ENCODE data around the gene CDK11B.

Gene CDK11B

DNA sequence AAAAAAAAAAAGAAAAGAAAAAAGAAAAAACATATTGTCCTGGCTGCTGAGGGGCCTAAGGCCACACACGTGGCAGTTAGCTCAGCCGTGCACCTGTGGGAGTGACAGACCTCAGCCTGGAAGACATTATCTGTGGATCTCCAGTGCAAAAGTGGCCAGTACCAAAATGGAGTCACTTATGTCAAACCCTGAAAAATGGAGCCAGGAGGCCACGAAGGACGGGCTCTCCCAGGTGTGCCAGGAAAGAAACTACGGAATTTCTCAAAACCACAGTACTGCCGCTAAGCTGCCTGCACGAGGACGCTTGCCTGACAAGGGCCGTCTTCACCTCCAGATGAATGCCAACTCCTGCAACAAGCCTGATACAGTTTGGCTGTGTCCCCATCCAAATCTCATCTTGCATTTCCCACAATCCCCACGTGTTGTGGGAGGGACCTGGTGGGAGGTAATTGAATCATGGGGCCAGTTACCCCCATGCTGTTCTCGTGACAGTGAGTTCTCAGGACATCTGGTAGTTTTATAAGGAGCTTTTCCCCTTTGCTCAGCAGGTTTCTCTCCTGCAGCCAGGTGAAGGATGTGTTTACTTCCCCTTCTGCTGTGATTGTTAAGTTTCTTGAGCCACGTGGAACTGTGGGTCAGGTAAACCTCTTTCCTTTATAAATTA is 48.9 kb downstream of the CDK11B start:
- Histone ChIP-seq H3K27ac (ENCODE audit: low read length) (no peak overlapping the region), H3K9ac (ENCODE audit: low read length) (no peak overlapping the region), H3K4me1 (ENCODE audit: low read length) (peaks cover 23% of the 10 kb centered on the region), H3K36me3 (replicated peaks; ENCODE audit: low read depth, low read length) (no peaks in the 10 kb centered on the region), H3K27me3 (ENCODE audit: low read depth, low read length) (no peaks in the 10 kb centered on the region), H4K20me1 (ENCODE audit: insufficient read depth, low read length) (no peaks in the 10 kb centered on the region), H3K4me2 (ENCODE audit: low read length) (no peak overlapping the region), H3K79me2 (ENCODE audit: low read length) (peaks cover 7% of the 10 kb centered on the region; the same call in 1 of the 2 replicates), H3K9me3 (ENCODE audit: insufficient read depth, low read length) (no peaks in the 10 kb centered on the region), H3K4me3 (ENCODE audit: low read length) (no peak overlapping the region), H2AFZ (ENCODE audit: low read depth, low read length) (no peak overlapping the region)
- TF ChIP-seq, protein P1, sequence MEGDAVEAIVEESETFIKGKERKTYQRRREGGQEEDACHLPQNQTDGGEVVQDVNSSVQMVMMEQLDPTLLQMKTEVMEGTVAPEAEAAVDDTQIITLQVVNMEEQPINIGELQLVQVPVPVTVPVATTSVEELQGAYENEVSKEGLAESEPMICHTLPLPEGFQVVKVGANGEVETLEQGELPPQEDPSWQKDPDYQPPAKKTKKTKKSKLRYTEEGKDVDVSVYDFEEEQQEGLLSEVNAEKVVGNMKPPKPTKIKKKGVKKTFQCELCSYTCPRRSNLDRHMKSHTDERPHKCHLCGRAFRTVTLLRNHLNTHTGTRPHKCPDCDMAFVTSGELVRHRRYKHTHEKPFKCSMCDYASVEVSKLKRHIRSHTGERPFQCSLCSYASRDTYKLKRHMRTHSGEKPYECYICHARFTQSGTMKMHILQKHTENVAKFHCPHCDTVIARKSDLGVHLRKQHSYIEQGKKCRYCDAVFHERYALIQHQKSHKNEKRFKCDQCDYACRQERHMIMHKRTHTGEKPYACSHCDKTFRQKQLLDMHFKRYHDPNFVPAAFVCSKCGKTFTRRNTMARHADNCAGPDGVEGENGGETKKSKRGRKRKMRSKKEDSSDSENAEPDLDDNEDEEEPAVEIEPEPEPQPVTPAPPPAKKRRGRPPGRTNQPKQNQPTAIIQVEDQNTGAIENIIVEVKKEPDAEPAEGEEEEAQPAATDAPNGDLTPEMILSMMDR (IDR thresholded peaks at IDR 0.05; ENCODE audit: low read depth, low read length), result no peak
- no peak for TF ChIP-seq EZH2phosphoT487 (IDR thresholded peaks at IDR 0.05; ENCODE audit: low read depth)

DNA sequence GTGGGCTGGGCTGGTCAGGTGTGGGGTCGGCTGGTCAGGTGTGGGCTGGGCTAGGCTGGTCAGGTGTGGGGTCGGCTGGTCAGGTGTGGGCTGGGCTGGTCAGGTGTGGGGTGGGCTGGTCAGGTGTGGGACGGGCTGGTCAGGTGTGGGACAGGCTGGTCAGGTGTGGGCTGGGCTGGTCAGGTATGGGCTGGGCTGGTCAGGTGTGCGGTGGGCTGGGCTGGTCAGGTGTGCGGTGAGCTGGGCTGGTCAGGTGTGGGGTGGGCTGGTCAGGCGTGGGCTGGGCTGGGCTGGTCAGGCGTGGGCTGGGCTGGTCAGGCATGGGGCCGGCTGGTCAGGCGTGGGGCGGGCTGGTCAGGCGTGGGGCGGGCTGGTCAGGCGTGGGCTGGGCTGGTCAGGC is 52.6 kb downstream of the CDK11B start:
- Histone ChIP-seq H3K4me2 (ENCODE audit: low read length) (no peak overlapping the region), H3K9me3 (ENCODE audit: insufficient read depth, low read length) (no peaks in the 10 kb centered on the region), H2AFZ (ENCODE audit: low read depth, low read length) (no peak overlapping the region), H3K27ac (ENCODE audit: low read length) (no peak overlapping the region), H3K4me3 (ENCODE audit: low read length) (no peak overlapping the region), H3K36me3 (replicated peaks; ENCODE audit: low read depth, low read length) (no peaks in the 10 kb centered on the region), H4K20me1 (ENCODE audit: insufficient read depth, low read length) (no peaks in the 10 kb centered on the region), H3K4me1 (ENCODE audit: low read length) (peaks cover 33% of the 10 kb centered on the region), H3K9ac (ENCODE audit: low read length) (no peak overlapping the region), H3K79me2 (ENCODE audit: low read length) (no peaks in the 10 kb centered on the region), H3K27me3 (ENCODE audit: low read depth, low read length) (no peaks in the 10 kb centered on the region)
- TF ChIP-seq EZH2phosphoT487 (IDR thresholded peaks at IDR 0.05; ENCODE audit: low read depth), result no peak
- TF ChIP-seq, protein P1 (IDR thresholded peaks at IDR 0.05; ENCODE audit: low read depth, low read length), result no peak

DNA sequence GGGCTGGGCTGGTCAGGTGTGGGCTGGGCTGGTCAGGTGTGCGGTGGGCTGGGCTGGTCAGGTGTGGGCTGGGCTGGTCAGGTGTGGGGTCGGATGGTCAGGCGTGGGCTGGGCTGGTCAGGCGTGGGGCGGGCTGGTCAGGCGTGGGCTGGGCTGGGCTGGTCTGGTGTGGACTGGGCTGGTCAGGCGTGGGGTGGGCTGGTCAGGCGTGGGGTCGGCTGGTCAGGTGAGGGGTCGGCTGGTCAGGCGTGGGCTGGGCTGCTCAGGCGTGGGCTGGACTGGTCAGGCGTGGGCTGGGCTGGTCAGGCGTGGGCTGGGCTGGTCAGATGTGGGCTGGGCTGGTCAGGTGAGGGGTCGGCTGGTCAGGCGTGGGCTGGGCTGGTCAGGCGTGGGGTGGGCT is 53.1 kb downstream of the CDK11B start:
- Histone ChIP-seq H2AFZ (ENCODE audit: low read depth, low read length) (no peak overlapping the region), H3K4me2 (ENCODE audit: low read length) (no peak overlapping the region), H3K27me3 (ENCODE audit: low read depth, low read length) (no peaks in the 10 kb centered on the region), H3K9me3 (ENCODE audit: insufficient read depth, low read length) (no peaks in the 10 kb centered on the region), H3K4me3 (ENCODE audit: low read length) (no peak overlapping the region), H3K9ac (ENCODE audit: low read length) (no peak overlapping the region), H3K27ac (ENCODE audit: low read length) (no peak overlapping the region), H3K4me1 (ENCODE audit: low read length) (peaks cover 33% of the 10 kb centered on the region), H4K20me1 (ENCODE audit: insufficient read depth, low read length) (no peaks in the 10 kb centered on the region), H3K36me3 (replicated peaks; ENCODE audit: low read depth, low read length) (no peaks in the 10 kb centered on the region), H3K79me2 (ENCODE audit: low read length) (no peaks in the 10 kb centered on the region)
- TF ChIP-seq EZH2phosphoT487 (IDR thresholded peaks at IDR 0.05; ENCODE audit: low read depth), result no peak
- TF ChIP-seq, protein P1 (IDR thresholded peaks at IDR 0.05; ENCODE audit: low read depth, low read length), result no peak

DNA sequence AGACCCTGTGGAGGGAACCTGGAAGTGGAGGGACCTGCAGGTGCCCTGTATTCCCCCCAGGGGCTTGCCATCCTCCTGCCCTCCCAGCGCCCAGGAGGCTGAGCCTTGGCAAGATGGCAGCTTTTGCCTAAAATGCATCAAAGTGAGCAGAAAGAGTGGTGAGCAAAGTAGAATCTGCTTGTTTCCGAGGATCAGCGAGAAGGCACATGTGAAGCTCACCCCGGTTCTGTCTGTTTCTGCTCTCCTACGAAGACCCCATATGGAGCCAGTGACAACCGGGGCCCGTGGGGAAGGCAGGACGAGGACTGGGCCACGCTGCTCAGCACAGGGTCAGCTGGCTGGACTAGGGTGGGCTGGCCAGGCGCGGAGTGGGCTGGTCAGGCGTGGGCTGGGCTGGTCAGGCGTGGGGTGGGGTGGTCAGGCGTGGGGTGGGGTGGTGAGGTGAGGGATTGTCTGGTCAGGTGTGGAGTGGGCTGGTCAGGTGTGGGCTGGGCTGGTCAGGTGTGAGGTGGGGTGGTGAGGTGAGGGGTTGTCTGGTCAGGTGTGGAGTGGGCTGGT is 53.7 kb downstream of the CDK11B start:
- Histone ChIP-seq H2AFZ (ENCODE audit: low read depth, low read length) (no peak overlapping the region; the same call in 1 of the 2 replicates), H3K9ac (ENCODE audit: low read length) (no peak overlapping the region), H3K27ac (ENCODE audit: low read length) (no peak overlapping the region)

More for the DNA sequence above, 53.7 kb downstream of the CDK11B start:
- H3K4me2 ChIP-seq (ENCODE audit: low read length), result no peak overlapping the region
- H3K27me3 ChIP-seq (ENCODE audit: low read depth, low read length), result no peaks in the 10 kb centered on the region
- H3K79me2 ChIP-seq (ENCODE audit: low read length), result no peaks in the 10 kb centered on the region
- no peak for TF ChIP-seq EZH2phosphoT487 (IDR thresholded peaks at IDR 0.05; ENCODE audit: low read depth)
- TF ChIP-seq, protein P1 (IDR thresholded peaks at IDR 0.05; ENCODE audit: low read depth, low read length), result no peak
- H3K9me3 ChIP-seq (ENCODE audit: insufficient read depth, low read length), result no peaks in the 10 kb centered on the region
- H4K20me1 ChIP-seq (ENCODE audit: insufficient read depth, low read length), result no peaks in the 10 kb centered on the region
- no peaks in the 10 kb centered on the region for H3K36me3 ChIP-seq (replicated peaks; ENCODE audit: low read depth, low read length)
- no peak overlapping the region for H3K4me3 ChIP-seq (ENCODE audit: low read length)
- H3K4me1 ChIP-seq (ENCODE audit: low read length), result peaks cover 33% of the 10 kb centered on the region
